CD4-positive, alpha-beta T cell treated with Interleukin-1 beta for 1 hour (primary cell): ENCODE data around the gene CUL4A.
A peak's percentile ranks its signal among the peaks of the same experiment; 100 is the strongest.
"Not testable (repeated sequence)": the region's sequence is repeated elsewhere in the genome, so short reads cannot be mapped to it uniquely, and the experiment has no call there.

Experiments used
- DNase-seq, 2 donors: peaks; one replicate each; pipeline ENCODE4 v3.0.0-alpha.2; 2020 to 2022

Gene CUL4A

DNA sequence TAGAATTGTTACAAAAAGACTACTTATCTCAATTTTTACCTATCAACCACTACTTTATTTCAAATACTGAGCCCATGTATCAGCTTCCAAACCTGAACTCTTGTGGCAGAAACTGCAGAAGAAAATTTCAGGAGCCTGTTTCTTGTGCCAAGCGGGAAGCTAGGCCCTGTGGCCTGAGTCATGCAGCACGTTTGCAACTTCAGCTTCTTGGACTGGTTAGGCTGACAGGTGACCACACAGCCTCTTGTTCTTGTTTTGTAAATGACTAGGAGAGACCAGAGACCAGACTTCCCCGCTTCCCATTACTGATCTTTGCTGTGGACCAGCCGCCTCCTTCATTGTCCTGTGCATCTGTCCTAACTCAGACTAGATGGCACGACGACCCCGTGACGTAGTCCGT is 84.3 kb downstream of the CUL4A start:
- DNase-seq = no peak

DNA sequence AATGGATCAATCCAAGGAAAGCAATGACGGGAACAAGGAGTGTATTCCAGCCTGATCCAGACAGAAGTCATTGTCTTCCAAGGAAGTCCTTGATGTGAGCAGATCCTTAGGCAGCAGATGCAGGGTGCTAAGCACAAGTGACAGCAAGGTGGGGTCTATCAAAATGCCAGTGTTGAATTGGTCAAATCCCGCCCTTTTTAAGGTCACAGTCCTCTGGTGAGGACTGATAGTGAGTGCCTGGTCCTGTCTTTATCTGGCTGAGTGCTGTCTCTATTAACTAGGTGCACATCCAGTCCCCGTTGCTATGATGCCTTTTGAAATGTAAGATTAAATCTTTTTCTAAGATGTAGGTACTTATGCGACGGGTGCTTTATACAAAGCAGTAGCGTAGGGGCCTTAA is 86.4 kb downstream of the CUL4A start:
- DNase-seq = no peak

DNA sequence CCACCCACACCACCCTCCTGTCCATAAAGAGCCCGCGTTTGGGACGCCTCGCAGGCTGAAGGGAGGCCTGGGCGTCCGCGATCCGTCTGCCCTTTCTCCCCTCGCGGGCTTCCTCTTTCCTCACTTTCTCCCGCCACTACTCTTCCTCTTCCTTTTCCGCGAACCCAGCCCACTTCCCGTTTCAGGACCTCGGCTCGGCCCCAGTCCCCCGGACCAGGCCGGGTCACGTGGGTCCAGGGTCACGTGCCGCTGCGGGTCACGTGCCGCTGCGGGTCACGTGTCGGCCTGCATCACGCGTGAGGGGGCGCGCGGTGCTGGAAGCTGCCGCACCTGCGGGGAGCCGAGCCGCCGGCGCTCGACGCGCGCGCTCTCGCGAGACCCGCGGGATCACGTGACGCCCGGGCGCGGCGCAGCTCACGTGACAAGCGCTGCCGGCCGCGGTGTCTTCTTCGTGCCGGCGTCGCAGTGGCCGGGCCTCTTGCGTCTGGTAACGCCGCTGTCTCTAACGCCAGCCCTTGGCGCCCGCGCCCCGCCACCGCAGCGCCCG is 87.5 kb downstream of the CUL4A start, which contains the start of gene LAMP1:
LAMP1 (plus strand) TSS at position 417 of the 547 bp plus-strand sequence. CDS start 196 bp downstream, outside the sequence.
- DNase-seq = peak; percentile 98

DNA sequence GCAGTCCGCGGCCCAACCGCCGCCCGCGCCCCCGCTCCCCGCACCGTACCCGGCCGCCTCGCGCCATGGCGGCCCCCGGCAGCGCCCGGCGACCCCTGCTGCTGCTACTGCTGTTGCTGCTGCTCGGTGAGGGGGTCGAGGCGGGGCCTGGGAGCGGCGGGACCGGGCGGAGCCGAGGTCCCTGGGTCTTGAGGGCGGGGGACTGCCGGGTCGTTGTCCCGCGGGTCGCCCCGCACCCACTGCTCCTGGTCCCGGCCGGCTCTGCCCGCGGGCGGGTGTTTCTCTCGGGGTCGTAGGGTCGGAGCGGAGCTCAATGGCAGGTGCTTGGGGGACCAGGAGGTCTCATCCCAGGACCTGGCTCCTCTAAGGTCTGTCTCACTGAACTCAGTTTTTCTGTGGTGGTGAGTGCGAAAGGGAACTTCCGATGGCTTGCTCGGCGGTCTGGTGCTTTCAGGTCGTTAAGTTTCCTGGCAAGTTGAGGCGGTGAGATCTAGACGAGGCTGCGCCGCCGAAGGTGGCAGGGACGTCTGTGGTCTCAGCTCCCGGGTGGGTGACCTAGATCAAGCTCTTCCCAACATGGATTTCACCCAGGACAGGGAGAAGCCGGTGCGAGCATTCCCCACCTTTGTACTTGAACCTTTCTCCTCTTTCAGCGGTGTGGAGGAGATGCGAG is 88.1 kb downstream of the CUL4A start:
- DNase-seq = peak; percentile 62 to 68

DNA sequence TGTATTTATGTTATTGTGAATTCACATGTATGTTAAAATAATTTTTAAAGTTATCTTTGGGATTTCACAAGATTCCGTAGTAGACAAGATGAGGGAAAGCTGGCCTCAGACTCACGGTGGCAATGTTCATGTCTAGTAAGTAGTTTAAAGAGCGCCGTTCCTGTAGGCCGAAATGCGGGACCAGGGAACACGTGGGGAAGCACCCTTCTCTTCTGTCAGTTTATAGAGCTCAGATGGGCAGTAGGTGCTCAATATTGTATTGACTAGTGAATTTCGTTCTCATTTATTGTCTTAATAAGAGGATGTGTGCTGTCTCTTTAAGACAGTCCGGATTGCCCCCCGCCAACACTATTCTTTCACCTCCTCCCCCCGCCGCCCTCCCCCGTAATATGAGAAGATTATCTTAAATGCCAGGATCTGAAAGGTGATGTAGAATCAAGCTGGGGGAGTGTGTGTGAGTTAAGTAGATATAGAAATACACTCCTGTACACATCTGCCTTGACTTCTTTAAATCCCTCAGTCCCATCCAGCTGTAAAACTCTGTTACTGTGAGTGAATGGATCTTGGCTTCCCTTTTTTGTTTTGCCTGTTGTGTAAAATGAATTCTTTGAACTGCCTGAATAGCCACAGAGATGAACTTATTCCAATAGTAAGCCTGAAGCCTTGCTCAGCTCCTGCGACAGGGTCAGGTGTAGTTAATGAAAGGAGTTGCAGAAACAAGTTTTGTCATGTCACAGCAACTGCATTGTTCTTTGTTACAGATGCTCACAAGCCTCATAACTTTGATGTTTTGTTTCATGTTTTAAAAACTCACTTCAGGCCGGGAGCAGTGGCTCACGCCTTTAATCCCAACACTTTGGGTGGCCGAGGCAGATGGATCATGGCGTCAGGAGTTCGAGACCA is 88.9 kb downstream of the CUL4A start:
- DNase-seq = no peak

DNA sequence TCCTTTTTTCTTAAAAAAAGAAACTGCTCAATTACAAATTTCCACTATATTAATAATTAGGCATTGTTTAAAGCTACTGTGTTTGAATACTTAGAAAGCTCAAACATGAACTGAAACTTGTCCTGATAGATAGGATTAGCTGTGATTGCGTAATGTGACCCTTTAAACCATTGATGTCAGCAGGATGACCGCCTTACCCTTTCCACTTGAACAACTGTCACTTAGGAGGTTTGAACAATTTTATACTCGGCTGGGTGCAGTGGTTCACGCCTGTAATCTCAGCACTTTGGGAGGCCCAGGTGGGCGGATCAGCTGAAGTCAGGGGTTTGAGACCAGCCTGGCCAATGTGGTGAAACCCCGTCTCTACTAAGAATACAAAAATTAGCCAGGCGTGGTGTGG is 90.5 kb downstream of the CUL4A start:
- DNase-seq = no peak

DNA sequence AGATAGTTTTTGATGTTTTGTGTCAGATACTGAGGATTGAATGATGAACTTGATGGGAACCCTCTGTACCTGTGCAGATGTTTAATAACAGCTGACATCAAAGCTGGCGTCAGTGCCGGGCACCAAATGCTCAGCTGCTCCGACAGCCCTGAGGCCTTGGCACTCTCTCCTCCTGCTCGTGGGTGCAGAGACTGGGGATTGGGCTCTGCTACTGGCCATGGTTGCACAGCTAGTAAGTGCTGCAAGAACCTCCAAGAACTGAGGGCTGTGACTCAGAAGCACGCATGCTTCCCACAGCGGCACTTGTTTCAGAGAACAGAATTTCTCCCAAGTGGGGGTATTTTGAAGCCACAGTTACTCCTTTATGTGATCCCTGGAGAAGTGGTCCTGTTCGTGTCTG is 93.6 kb downstream of the CUL4A start:
- no peak for DNase-seq

DNA sequence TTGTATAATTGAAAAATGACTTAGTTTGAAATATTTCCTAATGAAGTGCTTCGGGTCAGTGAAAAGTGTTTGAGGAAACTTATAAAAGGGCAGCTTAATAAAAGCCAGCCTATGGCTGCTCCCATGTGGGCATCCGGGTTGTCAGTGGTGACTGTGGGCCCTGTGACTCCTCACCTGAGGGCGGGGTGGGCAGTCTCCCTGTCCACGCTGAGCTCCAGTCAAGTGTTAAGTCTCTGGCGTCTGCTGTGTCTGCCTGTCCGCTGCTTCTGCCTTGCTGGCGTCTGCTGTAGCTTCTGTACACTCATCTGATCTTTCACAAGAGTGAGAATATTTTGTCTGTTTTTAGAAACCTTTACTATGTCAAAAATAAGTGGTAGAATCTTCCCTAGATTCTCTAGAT is 94.7 kb downstream of the CUL4A start:
- DNase-seq = no peak

DNA sequence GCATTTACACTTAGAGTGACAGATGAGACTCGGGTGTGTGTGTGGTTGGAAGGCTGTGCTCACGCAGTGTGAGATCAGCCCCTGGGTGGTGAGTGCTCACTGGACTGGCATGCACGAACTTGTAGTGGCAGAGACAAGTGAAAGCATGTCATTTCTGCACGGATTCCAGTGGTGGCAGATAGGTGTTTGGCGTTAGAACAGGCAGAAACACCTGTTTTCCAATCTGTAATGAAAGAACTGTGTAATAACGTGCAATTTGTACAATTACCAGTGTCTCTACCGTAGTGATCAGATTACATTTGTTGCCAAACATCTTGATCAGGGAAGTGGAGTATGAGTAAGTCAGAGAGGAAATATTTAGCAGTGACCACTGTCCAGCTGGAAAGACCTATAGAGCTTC is 95.8 kb downstream of the CUL4A start:
- DNase-seq = no peak

DNA sequence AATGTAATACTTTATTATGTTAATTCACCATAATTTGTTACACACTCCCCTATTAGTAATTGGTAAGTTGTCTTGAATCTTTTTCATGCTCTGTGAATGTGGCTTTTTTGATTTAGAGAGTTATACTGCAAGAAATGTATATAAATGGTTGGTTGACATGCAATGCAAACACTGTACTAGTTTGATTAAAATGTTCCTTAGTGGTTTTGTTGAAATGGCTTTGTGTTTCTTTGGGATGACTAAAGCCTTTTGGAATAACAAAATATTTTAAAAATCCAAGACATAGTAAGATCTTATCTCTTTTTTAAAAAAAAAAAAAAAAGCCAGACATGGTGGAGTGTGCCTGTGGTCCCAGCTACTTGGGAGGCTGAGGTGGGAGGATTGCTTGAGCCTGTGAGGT is 98.1 kb downstream of the CUL4A start:
- no peak for DNase-seq

DNA sequence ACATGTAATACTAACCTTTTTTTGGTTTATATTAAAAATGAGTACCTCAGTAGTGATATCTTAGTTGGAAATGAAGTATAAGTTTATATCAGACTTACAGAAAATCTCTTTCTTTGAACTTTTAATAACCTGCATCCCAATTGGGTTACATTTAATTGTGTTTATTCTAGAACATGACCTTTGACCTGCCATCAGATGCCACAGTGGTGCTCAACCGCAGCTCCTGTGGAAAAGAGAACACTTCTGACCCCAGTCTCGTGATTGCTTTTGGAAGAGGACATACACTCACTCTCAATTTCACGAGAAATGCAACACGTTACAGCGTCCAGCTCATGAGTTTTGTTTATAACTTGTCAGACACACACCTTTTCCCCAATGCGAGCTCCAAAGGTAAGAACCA is 100.1 kb downstream of the CUL4A start:
- DNase-seq = no peak

DNA sequence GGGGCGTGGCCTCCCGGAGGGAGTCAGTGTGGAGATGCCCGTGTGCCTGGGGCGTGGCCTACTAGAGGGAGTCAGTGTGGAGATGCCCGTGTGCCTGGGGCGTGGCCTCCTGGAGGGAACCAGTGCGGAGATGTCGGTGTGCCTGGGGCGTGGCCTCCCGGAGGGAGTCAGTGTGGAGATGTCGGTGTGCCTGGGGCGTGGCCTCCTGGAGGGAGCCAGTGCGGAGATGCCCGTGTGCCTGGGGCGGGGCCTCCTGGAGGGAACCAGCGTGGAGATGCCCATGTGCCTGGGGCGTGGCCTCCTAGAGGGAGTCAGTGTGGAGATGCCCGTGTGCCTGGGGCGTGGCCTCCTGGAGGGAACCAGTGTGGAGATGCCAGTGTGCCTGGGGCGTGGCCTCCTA is 104.7 kb downstream of the CUL4A start:
- not testable (repeated sequence) for DNase-seq

DNA sequence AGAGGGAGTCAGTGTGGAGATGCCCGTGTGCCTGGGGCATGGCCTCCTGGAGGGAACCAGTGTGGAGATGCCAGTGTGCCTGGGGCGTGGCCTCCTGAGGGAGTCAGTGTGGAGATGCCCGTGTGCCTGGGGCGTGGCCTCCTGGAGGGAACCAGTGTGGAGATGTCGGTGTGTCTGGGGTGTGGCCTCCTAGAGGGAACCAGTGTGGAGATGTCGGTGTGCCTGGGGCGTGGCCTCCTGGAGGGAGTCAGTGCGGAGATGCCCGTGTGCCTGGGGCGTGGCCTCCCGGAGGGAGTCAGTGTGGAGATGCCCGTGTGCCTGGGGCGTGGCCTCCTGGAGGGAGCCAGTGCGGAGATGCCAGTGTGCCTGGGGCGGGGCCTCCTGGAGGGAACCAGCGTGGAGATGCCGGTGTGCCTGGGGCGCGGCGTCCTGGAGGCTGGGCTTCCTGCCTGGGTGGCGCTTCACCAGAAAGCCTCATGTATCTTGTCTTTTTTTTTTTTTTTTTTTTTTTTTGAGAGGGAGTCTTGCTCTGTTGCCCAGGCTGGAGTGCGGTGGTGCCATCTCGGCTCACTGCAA is 105.6 kb downstream of the CUL4A start:
- DNase-seq = not testable (repeated sequence)

DNA sequence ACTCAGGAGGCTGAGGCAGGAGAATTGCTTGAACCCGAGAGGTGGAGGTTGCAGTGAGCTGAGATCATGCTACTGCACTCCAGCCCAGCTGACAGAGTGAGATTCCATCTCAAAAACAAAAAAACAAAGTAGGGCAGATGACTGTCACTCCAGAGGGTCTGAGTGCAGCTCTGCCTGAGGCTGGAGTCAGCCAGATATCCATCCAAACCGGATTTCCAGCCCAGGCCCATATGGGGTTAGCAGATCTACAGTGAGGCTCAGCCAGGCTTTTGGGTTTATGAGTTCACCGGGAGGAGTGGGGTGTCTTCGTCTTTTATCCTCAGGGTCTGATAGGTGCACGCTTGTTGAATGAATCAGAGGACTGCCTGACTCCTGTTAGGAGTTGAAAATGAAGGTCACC is 106.6 kb downstream of the CUL4A start:
- no peak for DNase-seq
